Spinal cord (tissue), 10 donors: ENCODE data around the gene EME1. TPM values are rescaled to one million over a fixed set of nuclear protein-coding genes. Genes with fewer than 3 reads are reported as not detected.

Experiments
- DNase-seq, 6 donors: peaks; one replicate each; pipeline versions ENCODE4 v3.0.0 to v3.0.0-alpha.2; 2013 to 2015; ENCODE audit warnings: low spot score in 6 of 6, low read depth in 4 of 6
- H3K27ac ChIP-seq: one replicate; pipeline ENCODE4 v1.5.1; 2013; ENCODE audit warnings: low read depth, low read length, control low read depth
- H3K27me3 ChIP-seq: one replicate; pipeline ENCODE4 v1.6.1; 2013; ENCODE audit warnings: low read length; ENCODE audit not compliant: control insufficient read depth, insufficient read depth
- H3K36me3 ChIP-seq: one replicate; pipeline ENCODE4 v1.6.1; 2013; ENCODE audit warnings: low read length; ENCODE audit not compliant: control insufficient read depth, insufficient read depth
- H3K4me1 ChIP-seq: one replicate; pipeline ENCODE4 v1.6.1; 2013; ENCODE audit warnings: low read length; ENCODE audit not compliant: control insufficient read depth, insufficient read depth
- H3K4me3 ChIP-seq: one replicate; pipeline ENCODE4 v1.5.1; 2013; ENCODE audit warnings: low read depth, low read length, control low read depth
- H3K9me3 ChIP-seq: one replicate; pipeline ENCODE4 v1.6.1; 2013; ENCODE audit warnings: low read length; ENCODE audit not compliant: control insufficient read depth, insufficient read depth
- WGBS: methylation state at CpG from one replicate; pipeline ENCODE4 v1.1.5; 2013; ENCODE audit warnings: missing lambda C conversion rate; ENCODE audit not compliant: insufficient coverage; 5-methylcytosine and 5-hydroxymethylcytosine counted together
- polyA plus RNA-seq, 2 donors: library from polyadenylated mRNA; unstranded; fragments of 120-200 nt; gene quantifications; one replicate each; pipeline ENCODE4 v1.2.1, GENCODE V29; 2013; ENCODE audit not compliant: insufficient read length in 2 of 2
- small RNA-seq: library from RNA; depleted of rRNA; stranded (forward); fragments of <200 nt; gene quantifications from one replicate; pipeline ENCODE3, GENCODE V24; 2014; ENCODE audit warnings: low replicate concordance
- total RNA-seq, 2 donors: library from RNA; depleted of rRNA in 1 of 2; stranded (reverse); fragments of 120-200 nt in 1 of 2; fragments of >200 nt in 1 of 2; gene quantifications; one replicate each; pipeline versions ENCODE4 v1.2.3 to v1.2.4, GENCODE V29; 2013 to 2014
- donor health status: healthy.

EME1 gene
- total and polyA plus RNA-seq, 4 donors, result 3.1 to 7.5 (median 6.1) TPM

DNA sequence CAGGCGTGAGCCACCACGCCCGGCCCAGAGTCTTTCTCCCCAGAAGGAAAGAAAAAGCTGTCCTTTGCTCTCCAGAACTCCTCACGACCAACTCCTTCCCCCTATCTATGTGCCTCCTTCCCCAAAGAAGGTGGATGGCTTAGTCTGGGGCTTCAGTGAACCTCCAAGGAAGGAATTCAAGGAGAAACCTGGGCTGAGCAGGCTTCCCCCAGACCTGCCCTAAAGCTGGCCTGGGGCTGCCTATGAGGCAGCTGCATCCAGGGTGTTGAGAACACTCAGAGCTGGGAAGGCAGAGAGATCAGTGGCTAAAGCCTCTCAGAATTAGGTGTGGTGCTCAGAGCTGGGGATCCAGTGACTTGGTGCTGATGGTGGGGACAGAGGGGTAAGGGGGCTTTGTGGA is 56.8 kb downstream of the EME1 start:
- 89% methylated on average over 3 of the region's 4 CpGs for WGBS
- H3K9me3 ChIP-seq, result no peaks in the 10 kb centered on the region
- no peaks in the 10 kb centered on the region for H3K36me3 ChIP-seq
- H3K4me3 ChIP-seq, result no peak overlapping the region
- H3K4me1 ChIP-seq, result peaks cover 22% of the 10 kb centered on the region
- no peak for DNase-seq
- H3K27me3 ChIP-seq, result no peaks in the 10 kb centered on the region
- no peak overlapping the region for H3K27ac ChIP-seq

Small RNA genes within 50 kb of the gene (small RNA-seq; reads per million reads assigned to genes)
- gene RF00019, result not detected

Other genes starting within 250 kb of the EME1 start
- 10 to 100 TPM; 13.2 to 14.6 TPM for gene SAMD14, start 243.1 kb upstream of the EME1 start, total RNA-seq
- gene SAMD14, start 243.1 kb upstream of the EME1 start, polyA plus RNA-seq, result 10 to 100 TPM; 79.3 to 91.6 TPM
- 10 to 100 TPM; 23.7 to 40.8 TPM for gene PPP1R9B, start 222.6 kb upstream of the EME1 start, total RNA-seq
- gene PPP1R9B, start 222.6 kb upstream of the EME1 start, polyA plus RNA-seq, result 100 to 1,000 TPM; 102 TPM
- under 1 TPM; 0.72 to 0.99 TPM for gene SGCA, start 207.2 kb upstream of the EME1 start, total RNA-seq
- 1 to 10 TPM; 1.4 to 3.0 TPM for gene SGCA, start 207.2 kb upstream of the EME1 start, polyA plus RNA-seq
- 1,000 to 10,000 TPM; 1,525 to 2,315 TPM for gene COL1A1, start 171.6 kb upstream of the EME1 start, total RNA-seq
- 1,000 to 10,000 TPM in 1 of 2 donors, 100 to 1,000 TPM in 1; 586 to 1,058 TPM for gene COL1A1, start 171.6 kb upstream of the EME1 start, polyA plus RNA-seq
- gene TMEM92, start 98.8 kb upstream of the EME1 start, total RNA-seq, result 1 to 10 TPM; 1.2 to 3.3 TPM
- gene TMEM92, start 98.8 kb upstream of the EME1 start, polyA plus RNA-seq, result 1 to 10 TPM in 1 of 2 donors, under 1 TPM in 1; 0.49 to 3.0 TPM
- 10 to 100 TPM; 15.8 to 35.9 TPM for gene XYLT2, start 27.1 kb upstream of the EME1 start, total RNA-seq
- 10 to 100 TPM; 15.3 to 26.3 TPM for gene XYLT2, start 27.1 kb upstream of the EME1 start, polyA plus RNA-seq
- gene MRPL27, start within 50 bp of the EME1 start, total RNA-seq, result 10 to 100 TPM; 45.3 to 98.7 TPM
- gene MRPL27, start within 50 bp of the EME1 start, polyA plus RNA-seq, result 10 to 100 TPM; 70.1 to 76.7 TPM
- gene LRRC59, start 24.3 kb downstream of the EME1 start, total RNA-seq, result 10 to 100 TPM; 45.7 to 47.7 TPM
- 10 to 100 TPM; 60.7 to 63.9 TPM for gene LRRC59, start 24.3 kb downstream of the EME1 start, polyA plus RNA-seq
- 10 to 100 TPM; 10.1 to 50.7 TPM for gene ACSF2, start 53.0 kb downstream of the EME1 start, total RNA-seq
- 10 to 100 TPM; 21.2 to 26.7 TPM for gene ACSF2, start 53.0 kb downstream of the EME1 start, polyA plus RNA-seq
- under 1 TPM; 0.55 to 0.89 TPM for gene CHAD, start 95.7 kb downstream of the EME1 start, total RNA-seq
- gene CHAD, start 95.7 kb downstream of the EME1 start, polyA plus RNA-seq, result 10 to 100 TPM in 1 of 2 donors, 1 to 10 TPM in 1; 9.2 to 13.6 TPM
- gene RSAD1, start 105.6 kb downstream of the EME1 start, total RNA-seq, result 10 to 100 TPM; 17.2 to 27.3 TPM
- 10 to 100 TPM; 41.8 to 54.7 TPM for gene RSAD1, start 105.6 kb downstream of the EME1 start, polyA plus RNA-seq
- 1 to 10 TPM; 1.1 to 3.4 TPM for gene MYCBPAP, start 135.2 kb downstream of the EME1 start, total RNA-seq
- 1 to 10 TPM; 2.5 to 5.0 TPM for gene MYCBPAP, start 135.2 kb downstream of the EME1 start, polyA plus RNA-seq
- gene EPN3, start 159.5 kb downstream of the EME1 start, total RNA-seq, result 1 to 10 TPM in 1 of 2 donors, under 1 TPM in 1; 0.39 to 1.3 TPM
- gene EPN3, start 159.5 kb downstream of the EME1 start, polyA plus RNA-seq, result 1 to 10 TPM; 1.8 to 3.7 TPM
- 10 to 100 TPM; 31.5 to 43.3 TPM for gene SPATA20, start 173.9 kb downstream of the EME1 start, total RNA-seq
- gene SPATA20, start 173.9 kb downstream of the EME1 start, polyA plus RNA-seq, result 10 to 100 TPM; 44.7 to 45.9 TPM
- gene CACNA1G, start 187.5 kb downstream of the EME1 start, total RNA-seq, result 10 to 100 TPM; 10.6 to 21.0 TPM
- 10 to 100 TPM; 25.3 to 37.6 TPM for gene CACNA1G, start 187.5 kb downstream of the EME1 start, polyA plus RNA-seq